ENCODE results near the gene ZNF70. TPM values are rescaled to one million over a fixed set of nuclear protein-coding genes. Genes with fewer than 3 reads are reported as not detected.
A peak's percentile ranks its signal among the peaks of the same experiment; 100 is the strongest.

The ZNF70 gene
- total and polyA plus RNA-seq, 2 of the 13 experiments (the other 11 are each of a cell fraction or from before 2014, with no cell fraction given) = 0.62 to 3.6 TPM

- TF ChIP-seq RFXANK (CRISPR knock-in tag; IDR thresholded peaks at IDR 0.05) = no peak
- no peak for TF ChIP-seq CERS6 (CRISPR knock-in tag; IDR thresholded peaks at IDR 0.05)
These were observed 29.3 kb upstream of the ZNF70 start (continued) for GRCh38 chr22:23780146-23780748.

GRCh38 chr22:23779731-23780130, 28.8 kb upstream of the ZNF70 start:
- H3K4me2 ChIP-seq (ENCODE audit: low read depth, low read length) = no peak overlapping the region
- no peaks in the 10 kb centered on the region for H3K79me2 ChIP-seq (ENCODE audit: insufficient read depth, low read length)
- no peak for TF ChIP-seq SUZ12 (IDR thresholded peaks at IDR 0.05; ENCODE audit: low read depth, low read length)
- in situ Hi-C loops (cut with HindIII; ENCODE audit: extremely low pct_ligation_motif_present, low pct_unique_long_range_greater_than_20kb) (loop anchor here (5.0 kb wide), 1 partner anchor 68 kb away; no protein-coding TSS in a partner anchor), intact Hi-C loops (cut with micrococcal nuclease; ENCODE audit: unreplicated experiment) (no loop called here)
- no peaks in the 10 kb centered on the region for H3K36me3 ChIP-seq (replicated peaks in 1 of 2; ENCODE audit: control insufficient read depth in 1 of 2, insufficient read depth in 2 of 2, low read length in 2 of 2)
- H3K27ac ChIP-seq (ENCODE audit: extremely low read length, insufficient read depth, low read length) = no peak overlapping the region
- DNase-seq (ENCODE audit: low spot score) = no peak
- H4K20me1 ChIP-seq (ENCODE audit: insufficient read depth, low read length) = no peaks in the 10 kb centered on the region
- no peak for FAIRE-seq
- no peak for ATAC-seq
- CTCF ChIA-PET (ENCODE audit: low intra/inter-chr PET ratio, low total read pairs) = no interaction called here
- H3K4me3 ChIP-seq (replicated peaks in 1 of 3; ENCODE audit: insufficient read depth in 1 of 3, low read depth in 2 of 3, low read length in 3 of 3) = no peak overlapping the region
- POLR2A ChIA-PET = interaction anchor here (1.4 kb wide), 1 partner anchor 78 kb away, joined by 3 read pairs; the partner anchor contains the start of gene SLC2A11
- 85% methylated on average over 3 of the region's 5 CpGs for WGBS (ENCODE audit: low lambda C conversion rate)
- no peaks in the 10 kb centered on the region for H3K9me3 ChIP-seq (ENCODE audit: low read length)
- no peak overlapping the region for H2AFZ ChIP-seq (ENCODE audit: low read length)
- no peaks in the 10 kb centered on the region for H3K27me3 ChIP-seq (ENCODE audit: control insufficient read depth in 1 of 2, insufficient read depth in 2 of 2, low read length in 2 of 2)
- H3K4me1 ChIP-seq (ENCODE audit: insufficient read depth, low read length) = peaks cover 72% of the 10 kb centered on the region
- BruUV-seq (replicated peaks) = no TSS peak
- H3K9ac ChIP-seq (ENCODE audit: insufficient read depth, low read depth, low read length) = no peak overlapping the region

- CTCF ChIA-PET (ENCODE audit: low intra/inter-chr PET ratio, low total read pairs) = no interaction called here
These were observed 28.2 kb upstream of the ZNF70 start for GRCh38 chr22:23779083-23779482.

More at GRCh38 chr22:23779083-23779482, 28.2 kb upstream of the ZNF70 start:
- DNase-seq (ENCODE audit: low spot score) (no peak), FAIRE-seq (no peak), ATAC-seq (no peak)
- POLR2A ChIA-PET = no interaction called here
- H3K9me3 ChIP-seq (ENCODE audit: low read length) = no peaks in the 10 kb centered on the region
- 100% methylated on average over 1 of the region's 16 CpGs for WGBS (ENCODE audit: low lambda C conversion rate)
- no peaks in the 10 kb centered on the region for H3K27me3 ChIP-seq (ENCODE audit: control insufficient read depth in 1 of 2, insufficient read depth in 2 of 2, low read length in 2 of 2)
- no peaks in the 10 kb centered on the region for H3K36me3 ChIP-seq (replicated peaks in 1 of 2; ENCODE audit: control insufficient read depth in 1 of 2, insufficient read depth in 2 of 2, low read length in 2 of 2)
- BruUV-seq (replicated peaks) = no TSS peak
- peak; percentile 67 for TF ChIP-seq AGO2 (optimal IDR thresholded peaks at IDR 0.05; ENCODE audit: low read depth, low read length)
- no peak for TF ChIP-seq ZNF232 (CRISPR knock-in tag; IDR thresholded peaks at IDR 0.05; ENCODE audit: borderline replicate concordance)
- TF ChIP-seq ZNF652 (CRISPR knock-in tag; IDR thresholded peaks at IDR 0.05; ENCODE audit: borderline replicate concordance, low read depth) = no peak
- TF ChIP-seq ZBTB33 (CRISPR knock-in tag; IDR thresholded peaks at IDR 0.05) = no peak
- TF ChIP-seq MXD1 (CRISPR knock-in tag; IDR thresholded peaks at IDR 0.05) = 0 out of 2 replicates have a peak, but pooled peaks have one; percentile 46
- peak; percentile 36; the same call in 1 of the 2 replicates for TF ChIP-seq RBFOX2 (IDR thresholded peaks at IDR 0.05; ENCODE audit: low read depth, low read length)
- peak; percentile 29; the same call in 1 of the 2 replicates for TF ChIP-seq ZFP91 (CRISPR knock-in tag; IDR thresholded peaks at IDR 0.05; ENCODE audit: borderline replicate concordance)
- TF ChIP-seq ZNF121 (CRISPR knock-in tag; IDR thresholded peaks at IDR 0.05) = no peak
- H3K27ac ChIP-seq (ENCODE audit: extremely low read length, insufficient read depth, low read length) = no peak overlapping the region
- in situ Hi-C loops (cut with HindIII; ENCODE audit: extremely low pct_ligation_motif_present, low pct_unique_long_range_greater_than_20kb) (no loop called here), intact Hi-C loops (cut with micrococcal nuclease; ENCODE audit: unreplicated experiment) (no loop called here)
- H3K4me3 ChIP-seq (replicated peaks in 1 of 3; ENCODE audit: insufficient read depth in 1 of 3, low read depth in 2 of 3, low read length in 3 of 3) = no peak overlapping the region
- H4K20me1 ChIP-seq (ENCODE audit: insufficient read depth, low read length) = no peaks in the 10 kb centered on the region
- H3K9ac ChIP-seq (ENCODE audit: insufficient read depth, low read depth, low read length) = no peak overlapping the region
- no peak overlapping the region for H2AFZ ChIP-seq (ENCODE audit: low read length)
- H3K4me1 ChIP-seq (ENCODE audit: insufficient read depth, low read length) = peaks cover 72% of the 10 kb centered on the region
- H3K79me2 ChIP-seq (ENCODE audit: insufficient read depth, low read length) = no peaks in the 10 kb centered on the region
- no peak overlapping the region for H3K4me2 ChIP-seq (ENCODE audit: low read depth, low read length)
